Raji (cell line): ENCODE data around the gene TP53AIP1.

Experiments
- POLR2A ChIP-seq: IDR thresholded peaks from 2 replicates; pipeline ENCODE4 v1.6.1; 2011; ENCODE audit warnings: low read depth, low read length, control low read depth; ENCODE audit not compliant: insufficient read depth

Gene TP53AIP1, protein sequence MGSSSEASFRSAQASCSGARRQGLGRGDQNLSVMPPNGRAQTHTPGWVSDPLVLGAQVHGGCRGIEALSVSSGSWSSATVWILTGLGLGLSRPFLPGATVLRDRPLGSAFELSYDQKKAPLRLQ

DNA sequence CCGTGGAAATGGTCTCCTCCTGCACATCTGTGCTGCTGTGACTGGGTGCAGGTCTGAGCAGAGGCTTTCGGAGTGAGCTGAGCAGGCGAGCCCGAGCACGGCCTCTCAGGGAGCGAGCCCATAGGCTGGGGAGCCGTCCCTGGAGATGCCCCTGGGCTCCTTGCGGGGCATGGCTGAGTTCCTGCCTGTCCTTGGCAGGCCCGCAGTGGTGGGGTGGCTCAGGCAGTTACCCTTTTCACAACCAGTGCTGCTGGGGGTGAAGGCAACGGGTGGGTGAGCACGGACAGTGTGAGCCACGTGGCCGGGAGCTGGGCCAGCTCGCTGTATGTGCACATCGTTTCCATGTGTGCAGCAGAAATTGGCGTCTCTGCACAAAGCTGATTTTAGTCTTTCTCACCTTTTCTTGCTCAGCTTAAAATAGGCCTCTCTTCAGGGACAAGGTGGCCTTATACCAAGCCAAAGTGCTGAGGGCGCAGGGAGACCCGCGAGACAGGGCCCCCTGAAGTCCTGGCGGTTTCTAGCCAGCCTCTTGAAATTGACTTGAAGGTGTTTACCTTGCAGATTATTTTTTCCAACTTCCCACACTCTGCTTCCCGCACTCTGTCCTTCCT, at the start of gene TP53AIP1:
Gene TP53AIP1, minus strand, starts transcription at position 55 of the 611 bp plus-strand sequence. CDS start 5,053 bp downstream, outside the sequence.
- TF ChIP-seq POLR2A = no peak

DNA sequence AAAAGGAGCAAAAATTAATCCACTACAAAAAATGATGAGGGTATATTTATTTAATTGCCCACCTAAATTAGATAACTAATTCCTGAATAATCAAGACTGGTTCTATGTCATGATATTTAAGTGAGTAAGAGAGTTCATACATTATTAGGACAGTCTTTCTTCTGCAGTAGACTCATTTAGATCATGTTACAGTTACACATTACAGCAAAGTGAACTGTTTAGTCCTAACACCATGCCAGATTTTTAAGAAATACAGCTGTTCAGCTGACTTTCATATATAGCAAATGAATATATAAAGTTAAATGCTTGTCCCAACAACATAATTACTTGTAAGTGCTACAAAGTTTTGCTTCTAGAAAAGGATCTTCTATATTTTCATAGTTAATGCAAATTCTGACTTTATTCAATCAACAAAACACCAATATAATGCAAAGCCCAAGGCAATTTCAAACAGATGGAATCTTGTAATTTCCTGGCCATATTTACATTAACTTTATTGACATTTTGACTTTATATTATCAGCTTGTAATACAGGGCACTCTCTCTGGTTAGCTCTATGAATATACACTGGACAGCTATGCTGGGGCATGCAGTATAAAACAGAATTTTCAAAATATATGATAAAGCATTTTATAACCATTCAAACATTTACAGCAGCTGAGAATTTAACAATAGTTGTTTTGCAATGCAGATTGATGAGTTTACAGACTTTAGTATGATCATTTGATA, 45.7 kb upstream of the TP53AIP1 start:
- no peak for TF ChIP-seq POLR2A

DNA sequence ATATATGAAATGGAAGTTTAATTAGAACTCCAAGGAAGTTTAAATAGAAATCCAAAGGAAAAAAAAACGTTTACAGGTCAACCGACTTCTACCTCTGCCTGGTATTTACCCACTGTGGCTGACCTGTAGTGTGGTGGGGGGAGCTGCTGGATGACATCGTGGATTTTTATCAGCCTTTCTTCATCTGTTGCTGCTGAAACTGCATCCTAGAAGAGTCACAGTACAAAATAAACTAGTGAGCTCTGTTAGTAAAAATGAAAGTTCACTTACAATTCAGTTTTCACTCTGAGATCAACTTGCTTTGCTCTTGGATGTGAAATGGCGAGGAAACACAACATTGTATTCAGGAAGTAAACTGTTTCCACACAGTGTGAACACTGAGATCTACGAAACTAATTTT, 43.2 kb upstream of the TP53AIP1 start:
- no peak for TF ChIP-seq POLR2A

DNA sequence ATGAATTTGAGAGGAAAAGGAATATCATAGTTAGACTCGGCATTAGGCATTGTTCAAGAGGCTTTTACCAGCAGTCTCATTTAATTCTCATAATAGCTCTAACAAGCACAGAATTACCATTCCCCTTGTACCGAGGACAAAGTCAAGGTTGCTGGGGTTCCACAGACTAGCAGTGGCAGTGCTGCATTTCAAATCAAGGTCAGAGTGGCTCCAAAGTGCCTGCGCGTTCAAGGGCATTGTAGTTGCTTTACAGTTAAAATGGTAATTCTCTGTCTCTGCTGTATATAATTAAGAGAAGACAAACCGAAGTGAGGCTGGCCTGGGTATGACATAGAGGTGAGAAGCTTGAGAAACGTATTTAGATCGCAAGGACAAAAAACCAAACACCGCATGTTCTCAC, 40.4 kb upstream of the TP53AIP1 start:
- no peak for TF ChIP-seq POLR2A

DNA sequence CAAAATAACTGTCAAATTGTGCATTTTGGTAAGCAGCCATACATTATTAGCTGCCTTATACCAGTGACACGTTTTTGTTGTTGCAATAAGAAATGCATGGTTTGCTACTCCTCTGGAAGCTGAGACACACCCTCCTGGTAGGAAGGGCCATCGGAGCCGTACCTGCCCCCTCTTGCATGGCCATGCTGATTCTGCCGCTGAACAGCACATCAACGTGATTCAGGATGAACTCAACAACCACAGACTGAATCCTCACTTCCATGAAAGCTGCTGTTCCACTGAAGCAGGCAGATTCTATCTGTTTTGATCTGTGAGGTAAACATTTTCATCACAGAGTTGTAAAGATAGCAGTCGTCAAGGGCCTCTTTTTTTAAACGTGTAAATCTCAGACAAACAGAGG, 38.6 kb upstream of the TP53AIP1 start:
- TF ChIP-seq POLR2A = no peak

DNA sequence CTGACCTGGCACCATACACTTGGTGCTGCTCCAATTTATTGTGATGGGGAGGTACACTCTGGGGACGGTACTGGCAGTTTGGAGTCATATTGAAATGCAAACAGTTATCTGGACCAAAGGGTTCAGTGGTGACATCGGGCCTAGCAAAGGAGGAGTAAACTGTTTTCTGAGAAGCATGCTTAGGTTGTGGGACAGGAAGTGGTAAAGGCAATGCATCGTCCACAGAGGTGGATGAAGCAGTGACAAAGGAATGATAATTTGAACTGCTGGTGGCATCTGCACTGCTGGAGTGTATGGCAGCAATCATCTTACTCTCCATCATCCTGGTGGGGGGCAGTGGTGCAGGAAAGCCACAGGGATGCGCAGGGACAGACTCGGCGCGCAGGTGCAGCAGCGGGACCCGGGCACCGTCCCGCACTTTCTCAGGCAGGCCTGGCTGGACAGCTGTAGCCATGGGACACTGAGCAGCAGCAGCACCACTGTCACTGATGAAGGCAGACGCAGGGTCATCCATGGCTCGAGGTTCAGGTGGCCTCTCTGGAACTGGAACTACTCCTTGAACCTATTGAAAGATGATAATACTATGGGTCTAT, 28.0 kb upstream of the TP53AIP1 start:
- TF ChIP-seq POLR2A = no peak

DNA sequence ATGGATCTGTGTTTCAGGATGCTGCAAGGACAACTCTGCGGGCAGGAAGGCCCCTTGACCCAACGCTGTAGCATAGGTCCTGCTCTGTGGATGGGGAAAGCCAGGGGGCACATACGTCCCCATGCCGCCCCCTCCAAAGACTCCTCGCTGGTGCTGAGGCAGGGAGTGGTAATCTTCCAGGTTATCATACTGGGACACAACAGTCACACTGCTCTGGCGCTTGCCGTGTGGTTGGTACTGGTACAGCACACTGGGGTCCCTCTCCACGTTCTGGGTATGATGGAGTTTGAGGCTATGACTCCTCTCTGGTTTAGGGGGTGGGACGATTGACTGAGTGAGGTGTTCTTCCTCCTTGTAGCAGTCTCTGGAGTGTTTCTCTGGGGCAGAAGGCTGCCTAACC, 26.2 kb upstream of the TP53AIP1 start:
- TF ChIP-seq POLR2A = no peak

DNA sequence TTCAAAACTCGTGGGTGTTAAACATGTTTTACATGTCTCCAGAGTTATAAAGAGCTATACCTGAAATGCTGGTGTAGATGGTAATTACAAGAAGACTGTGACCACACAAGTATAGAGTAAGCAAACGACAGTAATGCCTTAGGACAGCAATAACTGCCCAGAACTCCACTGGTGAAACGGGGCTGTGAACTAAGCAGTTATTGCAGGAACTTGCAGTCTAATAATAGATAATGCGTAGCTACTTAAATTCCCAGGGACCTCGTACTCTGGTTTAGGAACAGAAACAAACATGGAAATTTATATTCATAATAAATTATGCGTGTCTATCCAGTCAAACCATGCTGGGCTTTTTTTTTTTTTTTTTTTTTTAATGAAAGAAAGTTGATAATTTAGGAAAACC, 24.9 kb upstream of the TP53AIP1 start:
- TF ChIP-seq POLR2A = no peak

DNA sequence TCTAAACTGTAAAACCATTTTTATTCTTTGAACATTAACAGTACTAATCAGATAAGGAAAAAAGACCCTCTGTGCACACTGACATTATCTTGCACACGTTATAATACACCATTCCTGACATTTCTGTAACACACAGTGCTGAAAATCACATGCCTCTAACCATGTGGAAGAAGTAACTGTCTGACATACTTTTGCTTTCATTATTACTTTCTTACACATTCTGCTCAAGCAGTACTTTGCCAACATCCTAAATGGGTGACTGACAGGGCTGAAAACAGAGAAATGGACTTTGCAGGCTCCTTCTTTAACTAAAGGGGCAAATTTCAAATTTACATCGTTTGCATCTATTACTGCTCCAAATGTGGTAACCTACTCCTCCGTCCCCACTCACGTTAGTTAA, 22.8 kb upstream of the TP53AIP1 start:
- TF ChIP-seq POLR2A = no peak

DNA sequence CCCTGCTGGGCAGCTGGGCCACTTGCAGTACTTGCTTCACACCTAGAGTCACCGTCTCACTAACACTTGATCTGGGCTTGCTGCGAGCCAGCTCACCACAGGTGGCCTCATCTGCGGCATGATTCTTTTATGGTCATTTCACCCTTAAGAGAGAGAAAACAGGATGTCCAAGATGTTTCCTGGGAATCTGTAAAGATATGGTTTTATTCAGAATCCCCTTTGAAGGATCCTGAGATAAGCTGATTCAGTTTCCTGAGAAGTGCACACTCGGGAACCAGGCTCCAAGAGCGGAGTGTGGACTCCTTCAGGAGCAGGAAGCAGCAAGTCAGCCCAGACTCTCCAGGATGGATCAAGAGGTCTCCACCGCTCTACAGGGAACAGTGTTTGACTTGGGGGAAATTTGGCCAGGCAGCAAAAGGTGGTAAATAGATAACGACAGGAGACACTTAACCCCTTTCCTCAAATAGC, 21.8 kb upstream of the TP53AIP1 start:
- no peak for TF ChIP-seq POLR2A

DNA sequence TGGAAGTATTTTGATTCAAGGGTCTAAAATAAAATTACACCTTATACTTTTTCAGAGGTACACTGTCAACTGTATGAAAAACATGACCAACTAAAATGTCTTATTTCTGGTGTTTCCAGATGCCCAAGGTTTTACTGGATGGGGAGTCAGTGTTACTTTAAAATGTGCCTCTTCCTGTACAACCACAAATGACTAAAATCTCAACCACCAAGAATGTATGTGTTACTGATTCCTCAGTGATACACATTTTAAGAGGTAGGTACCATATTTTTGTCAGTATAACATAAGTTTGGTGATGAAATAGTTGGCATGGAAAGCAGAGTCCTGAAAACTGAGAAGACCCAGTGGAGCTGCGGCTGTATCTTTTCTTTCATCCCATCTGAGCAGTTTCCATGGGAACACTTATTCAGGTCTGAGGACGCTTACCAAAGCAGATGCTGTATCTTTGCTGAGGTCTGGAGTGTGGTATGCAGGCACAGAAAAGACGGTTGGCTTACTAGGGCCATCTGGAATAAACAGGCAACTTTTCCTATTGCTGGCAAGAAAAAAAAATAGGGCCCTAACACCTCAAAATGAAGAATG, 21.2 kb upstream of the TP53AIP1 start:
- TF ChIP-seq POLR2A = no peak

DNA sequence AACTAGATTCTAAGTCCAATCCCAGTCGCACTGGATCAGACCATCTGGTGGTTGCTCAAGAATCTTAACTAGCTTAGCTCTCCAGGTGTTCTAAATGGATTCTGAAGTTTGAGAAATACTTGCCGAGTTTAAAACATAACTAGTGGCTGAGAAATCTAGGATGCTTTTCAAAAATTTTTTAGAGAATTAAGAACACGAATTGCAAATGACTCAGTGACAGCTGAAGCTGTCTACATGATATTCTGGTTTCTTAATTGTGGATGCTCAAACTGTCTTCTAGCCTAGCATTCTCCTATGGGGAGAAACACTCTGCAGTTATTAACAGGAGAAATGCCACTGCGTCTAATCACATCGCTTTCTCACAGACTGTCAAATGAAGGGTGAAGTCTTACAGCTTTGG, 20.2 kb upstream of the TP53AIP1 start:
- TF ChIP-seq POLR2A = no peak

DNA sequence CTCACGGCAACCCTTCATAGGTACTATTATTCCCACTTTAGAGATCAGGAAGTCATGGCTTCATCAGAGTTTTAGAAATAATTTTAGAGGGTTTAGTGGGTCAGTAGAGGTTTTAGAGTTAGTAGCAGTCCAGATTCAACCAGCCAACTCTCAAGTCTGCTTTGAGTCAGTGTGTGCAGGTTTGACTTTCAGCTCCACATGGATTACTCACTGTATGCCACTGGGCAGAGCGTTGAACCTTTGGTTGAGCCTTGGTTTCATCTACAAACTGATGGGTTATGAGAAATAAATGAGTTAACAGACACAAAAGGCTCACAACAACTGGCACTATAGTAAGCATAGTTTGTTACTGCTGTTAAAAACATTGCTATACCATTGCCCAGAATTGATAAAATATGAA, 19.0 kb upstream of the TP53AIP1 start:
- TF ChIP-seq POLR2A = no peak

DNA sequence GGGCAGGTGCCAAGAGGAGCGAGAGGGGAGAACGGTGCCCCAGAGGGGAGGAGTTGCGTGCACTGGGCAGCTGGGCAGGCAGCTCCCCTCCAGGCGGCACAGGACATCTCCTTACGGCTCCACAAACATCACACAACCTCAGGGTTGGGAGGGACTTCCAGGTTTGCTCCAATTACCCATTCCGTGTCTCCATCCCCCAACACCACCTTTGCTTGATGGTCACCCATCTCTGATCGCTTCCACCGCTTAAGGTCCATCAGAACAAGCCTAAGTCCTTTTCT, 14.5 kb upstream of the TP53AIP1 start:
- TF ChIP-seq POLR2A = no peak

DNA sequence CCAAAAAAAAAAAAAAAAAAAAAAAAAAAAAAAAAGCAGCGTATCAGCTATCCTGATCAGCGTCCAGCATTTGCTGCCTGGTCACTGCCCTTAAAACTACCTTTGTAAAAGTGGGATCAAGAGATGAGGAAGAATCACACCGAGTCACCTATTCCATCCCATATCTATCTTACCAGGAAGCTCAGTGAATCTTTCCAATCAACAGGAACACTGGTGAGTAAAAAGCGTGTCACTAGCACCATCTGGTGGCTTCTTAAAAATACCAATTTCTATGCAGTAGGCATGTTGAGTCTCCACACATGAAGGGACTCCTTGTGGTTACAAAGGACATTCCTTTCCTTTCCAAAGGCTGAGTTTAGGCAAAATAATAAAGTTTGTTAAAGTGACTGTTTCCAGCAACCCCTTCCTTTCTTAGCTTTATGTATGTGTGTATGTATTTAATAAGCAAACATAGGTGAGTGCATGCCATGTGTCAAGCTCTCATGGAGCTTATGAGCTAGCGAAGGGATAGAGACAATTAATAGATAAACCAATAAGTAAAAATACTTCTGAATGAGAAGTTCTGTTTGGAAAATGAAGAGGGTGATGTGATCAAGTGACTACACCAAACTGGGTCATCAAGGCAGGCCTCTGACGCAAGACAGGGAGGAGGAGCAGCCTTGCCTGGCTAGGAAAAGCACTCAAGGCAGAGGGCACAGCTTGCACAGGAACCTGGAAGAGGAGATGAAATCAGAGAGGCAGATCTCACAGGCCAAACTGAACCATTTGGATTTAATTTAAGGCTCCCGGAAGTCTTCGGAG, 13.9 kb upstream of the TP53AIP1 start:
- no peak for TF ChIP-seq POLR2A

DNA sequence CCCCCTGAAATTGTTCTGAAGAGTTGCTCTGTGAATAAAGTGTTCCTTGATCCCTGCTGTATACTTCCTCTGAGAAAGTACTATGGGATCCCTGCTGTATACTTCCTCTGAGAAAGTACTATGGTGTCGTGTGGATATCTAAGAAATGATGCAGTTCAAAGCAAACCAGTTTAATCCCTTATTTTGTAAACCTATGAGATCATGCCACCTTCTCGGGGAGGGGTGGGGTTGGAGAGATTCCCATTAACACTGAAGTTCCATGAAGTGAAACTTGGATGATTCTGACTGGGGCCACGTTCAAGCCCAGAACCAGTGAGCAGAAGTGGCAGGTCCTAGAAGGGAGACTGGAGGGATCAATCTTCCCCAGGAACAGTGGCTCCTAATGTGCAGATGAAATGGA, 13.0 kb upstream of the TP53AIP1 start:
- no peak for TF ChIP-seq POLR2A

DNA sequence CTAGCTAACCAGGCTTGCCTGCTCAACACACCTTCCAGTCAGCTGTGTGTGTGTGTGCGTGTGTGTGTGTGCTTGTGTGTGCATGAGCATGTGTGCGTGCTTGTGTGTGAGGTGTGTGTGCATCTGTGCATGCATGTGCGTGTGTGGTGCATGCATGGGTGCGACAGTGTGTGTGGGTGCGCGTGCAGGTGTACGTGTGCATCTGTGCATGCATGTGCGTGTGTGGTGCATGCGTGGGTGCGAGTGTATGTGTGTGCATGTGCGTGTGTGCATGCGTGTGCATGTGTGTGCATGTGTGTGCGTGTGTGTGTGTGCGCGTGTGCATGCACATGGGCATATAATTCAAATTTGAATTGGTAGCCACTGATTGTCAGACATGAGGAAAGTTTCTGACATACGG, 10.5 kb upstream of the TP53AIP1 start:
- TF ChIP-seq POLR2A = no peak
